RWPE2 (cell line): ENCODE results near the gene EPS15.
A peak's percentile ranks its signal among the peaks of the same experiment; 100 is the strongest.

ENCODE experiments used
- ATAC-seq: fragments of 200-7000 bp; cut with Tn5 transposase; 3 replicates; pipeline ENCODE4 v1.9.1; 2021; ENCODE audit warnings: low read depth
- DNase-seq: peaks from one replicate; pipeline ENCODE4 v3.0.0-alpha.2; 2020; ENCODE audit warnings: low spot score
- H3K27ac ChIP-seq: fragments of 450-650 bp; 2 replicates; pipeline ENCODE4 v1.5.1; 2017; ENCODE audit warnings: mild to moderate bottlenecking; ENCODE audit not compliant: poor library complexity, severe bottlenecking
- H3K27me3 ChIP-seq: fragments of 250-450 bp; sonication (Bioruptor Pico); 2 replicates; pipeline ENCODE4 v1.5.1; 2021; ENCODE audit warnings: mild to moderate bottlenecking, moderate library complexity; ENCODE audit not compliant: insufficient read depth, poor library complexity, severe bottlenecking
- H3K36me3 ChIP-seq: fragments of 250-450 bp; sonication (Bioruptor Pico); 2 replicates; pipeline ENCODE4 v1.5.1; 2020; ENCODE audit warnings: low read depth, mild to moderate bottlenecking, moderate library complexity
- H3K4me1 ChIP-seq: fragments of 250-450 bp; sonication (Bioruptor Pico); 2 replicates; pipeline ENCODE4 v1.5.1; 2021; ENCODE audit warnings: mild to moderate bottlenecking, moderate library complexity; ENCODE audit not compliant: insufficient read depth, poor library complexity, severe bottlenecking
- H3K4me3 ChIP-seq: fragments of 250-450 bp; sonication (Bioruptor Pico); 2 replicates; pipeline ENCODE4 v1.5.1; 2021; ENCODE audit warnings: mild to moderate bottlenecking, moderate library complexity; ENCODE audit not compliant: severe bottlenecking
- H3K9me3 ChIP-seq: fragments of 250-450 bp; sonication (Bioruptor Pico); 2 replicates; pipeline ENCODE4 v1.5.1; 2021; ENCODE audit warnings: mild to moderate bottlenecking, moderate library complexity; ENCODE audit not compliant: severe bottlenecking
- CTCF ChIP-seq: fragments of 450-650 bp; IDR thresholded peaks from one replicate; pipeline ENCODE4 v1.5.1; 2017; ENCODE audit warnings: mild to moderate bottlenecking, moderate library complexity; ENCODE audit not compliant: poor library complexity, severe bottlenecking

Gene EPS15

GRCh38 chr1:51324251-51325010, 194.6 kb downstream of the EPS15 start:
- no peak for ATAC-seq
- Histone ChIP-seq H3K4me1 (no peaks in the 10 kb centered on the region), H3K9me3 (no peaks in the 10 kb centered on the region), H3K4me3 (no peak overlapping the region), H3K27me3 (no peaks in the 10 kb centered on the region), H3K36me3 (no peaks in the 10 kb centered on the region), H3K27ac (no peak overlapping the region)
- DNase-seq = no peak
- no peak for TF ChIP-seq CTCF

GRCh38 chr1:51323778-51324177, 195.3 kb downstream of the EPS15 start:
- no peaks in the 10 kb centered on the region for H3K36me3 ChIP-seq
- H3K4me1 ChIP-seq = no peaks in the 10 kb centered on the region
- no peak overlapping the region for H3K27ac ChIP-seq
- no peak for DNase-seq
- no peaks in the 10 kb centered on the region for H3K27me3 ChIP-seq
- no peak overlapping the region for H3K4me3 ChIP-seq
- no peak for ATAC-seq
- no peaks in the 10 kb centered on the region for H3K9me3 ChIP-seq
- no peak for TF ChIP-seq CTCF

GRCh38 chr1:51322417-51323101, 196.5 kb downstream of the EPS15 start:
- no peak for DNase-seq
- Histone ChIP-seq H3K27ac (no peak overlapping the region), H3K27me3 (no peaks in the 10 kb centered on the region), H3K4me1 (no peaks in the 10 kb centered on the region), H3K36me3 (no peaks in the 10 kb centered on the region), H3K9me3 (no peaks in the 10 kb centered on the region), H3K4me3 (no peak overlapping the region)
- ATAC-seq = no peak
- no peak for TF ChIP-seq CTCF

- no peak for ATAC-seq
- no peak for TF ChIP-seq CTCF
- no peaks in the 10 kb centered on the region for H3K4me1 ChIP-seq
- DNase-seq = peak; percentile 36
- H3K9me3 ChIP-seq = no peaks in the 10 kb centered on the region
- no peaks in the 10 kb centered on the region for H3K27me3 ChIP-seq
- no peaks in the 10 kb centered on the region for H3K36me3 ChIP-seq
- no peak overlapping the region for H3K27ac ChIP-seq
- no peak overlapping the region for H3K4me3 ChIP-seq
These were observed 197.2 kb downstream of the EPS15 start for GRCh38 chr1:51321924-51322280.
